ENCODE results near the gene PPP6R2. TPM values are rescaled to one million over a fixed set of nuclear protein-coding genes. Genes with fewer than 3 reads are reported as not detected.

PPP6R2 gene
- total and polyA plus RNA-seq, 12 donors: 34.7 to 51.5 (median 37.7) TPM

GRCh38 chr22:50310949-50311444 lies 32.1 kb upstream of the PPP6R2 start:
- peaks cover 12 to 41% (median 30%) of the 10 kb centered on the region in 9 donors for H3K4me1 ChIP-seq
- H3K27me3 ChIP-seq: peaks cover 0 to 4% (median 0%) of the 10 kb centered on the region in 7 donors
- TF ChIP-seq, protein P1, sequence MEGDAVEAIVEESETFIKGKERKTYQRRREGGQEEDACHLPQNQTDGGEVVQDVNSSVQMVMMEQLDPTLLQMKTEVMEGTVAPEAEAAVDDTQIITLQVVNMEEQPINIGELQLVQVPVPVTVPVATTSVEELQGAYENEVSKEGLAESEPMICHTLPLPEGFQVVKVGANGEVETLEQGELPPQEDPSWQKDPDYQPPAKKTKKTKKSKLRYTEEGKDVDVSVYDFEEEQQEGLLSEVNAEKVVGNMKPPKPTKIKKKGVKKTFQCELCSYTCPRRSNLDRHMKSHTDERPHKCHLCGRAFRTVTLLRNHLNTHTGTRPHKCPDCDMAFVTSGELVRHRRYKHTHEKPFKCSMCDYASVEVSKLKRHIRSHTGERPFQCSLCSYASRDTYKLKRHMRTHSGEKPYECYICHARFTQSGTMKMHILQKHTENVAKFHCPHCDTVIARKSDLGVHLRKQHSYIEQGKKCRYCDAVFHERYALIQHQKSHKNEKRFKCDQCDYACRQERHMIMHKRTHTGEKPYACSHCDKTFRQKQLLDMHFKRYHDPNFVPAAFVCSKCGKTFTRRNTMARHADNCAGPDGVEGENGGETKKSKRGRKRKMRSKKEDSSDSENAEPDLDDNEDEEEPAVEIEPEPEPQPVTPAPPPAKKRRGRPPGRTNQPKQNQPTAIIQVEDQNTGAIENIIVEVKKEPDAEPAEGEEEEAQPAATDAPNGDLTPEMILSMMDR (IDR thresholded peaks at IDR 0.05): no peak
- H3K4me3 ChIP-seq: no peak overlapping the region
- intact Hi-C loops (cut with DNase I): no loop called here
- DNase-seq: peak in 1 of 2 donors; percentile 9
- ATAC-seq: no peak
- no peaks in the 10 kb centered on the region for H3K36me3 ChIP-seq
- H3K9me3 ChIP-seq: no peaks in the 10 kb centered on the region
- 91 to 96% methylated on average over 16 of the region's 16 CpGs for WGBS, 2 donors
- no peak overlapping the region for H3K27ac ChIP-seq

- Histone ChIP-seq H3K9me3 (no peaks in the 10 kb centered on the region), H3K4me3 (no peak overlapping the region), H3K27ac (no peak overlapping the region), H3K4me1 (peaks cover 12 to 38% (median 27%) of the 10 kb centered on the region in 9 donors), H3K36me3 (no peaks in the 10 kb centered on the region), H3K27me3 (peaks cover 0 to 3% (median 0%) of the 10 kb centered on the region in 7 donors)
- 76 to 82% methylated on average over 23 of the region's 23 CpGs for WGBS, 2 donors
- TF ChIP-seq, protein P1 (IDR thresholded peaks at IDR 0.05): no peak
- DNase-seq: no peak
- intact Hi-C loops (cut with DNase I): no loop called here
- ATAC-seq: no peak
Observed at GRCh38 chr22:50311606-50312351, 31.3 kb upstream of the PPP6R2 start.

GRCh38 chr22:50312371-50312770 lies 30.8 kb upstream of the PPP6R2 start:
- Histone ChIP-seq H3K27me3 (no peaks in the 10 kb centered on the region), H3K36me3 (no peaks in the 10 kb centered on the region), H3K4me1 (peaks cover 12 to 38% (median 27%) of the 10 kb centered on the region in 9 donors), H3K4me3 (no peak overlapping the region), H3K9me3 (no peaks in the 10 kb centered on the region), H3K27ac (no peak overlapping the region)
- intact Hi-C loops (cut with DNase I): no loop called here
- DNase-seq (no peak), ATAC-seq (no peak)
- WGBS, 2 donors: 97% methylated on average over 11 of the region's 12 CpGs
- TF ChIP-seq, protein P1 (IDR thresholded peaks at IDR 0.05): no peak

DNA sequence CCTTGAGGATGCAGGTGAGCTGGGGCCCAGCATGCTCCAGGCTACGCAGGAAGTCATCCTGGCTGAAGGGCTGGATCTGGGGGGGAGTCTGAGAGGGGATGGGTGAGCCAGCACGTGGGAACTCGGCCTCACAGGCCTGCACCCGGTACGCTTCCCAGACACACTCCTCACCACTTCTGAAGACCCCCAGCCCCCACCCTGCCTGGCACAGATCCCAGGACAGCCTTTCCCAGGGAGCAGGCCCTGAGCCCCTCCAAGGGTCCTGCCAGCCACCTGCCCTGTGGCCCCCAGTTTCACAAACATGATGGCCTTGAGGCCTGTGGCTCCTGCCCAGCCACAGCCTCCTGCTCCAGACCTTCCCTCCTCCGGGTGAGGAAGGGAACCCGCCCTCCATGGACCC lies 30.1 kb upstream of the PPP6R2 start:
- WGBS, 2 donors: 78 to 83% methylated on average over 5 to 7 of the region's 7 CpGs
- Histone ChIP-seq H3K9me3 (no peaks in the 10 kb centered on the region), H3K4me3 (no peak overlapping the region), H3K27ac (no peak overlapping the region), H3K27me3 (no peaks in the 10 kb centered on the region), H3K4me1 (peaks cover 10 to 35% (median 24%) of the 10 kb centered on the region in 9 donors), H3K36me3 (no peaks in the 10 kb centered on the region)
- TF ChIP-seq, protein P1 (IDR thresholded peaks at IDR 0.05): no peak
- no peak for DNase-seq
- ATAC-seq: no peak
- intact Hi-C loops (cut with DNase I): no loop called here

Measured in heart right ventricle (tissue), 16 donors.